Ishikawa (cell line): ENCODE measurements around the gene XRCC4.

Source experiments
- CEBPB ChIP-seq: IDR thresholded peaks from 2 replicates; pipeline ENCODE4 v1.6.1; 2012
- CREB1 ChIP-seq: IDR thresholded peaks from 2 replicates; pipeline ENCODE4 v1.6.1; 2012; ENCODE audit warnings: low read depth
- EGR1 ChIP-seq: IDR thresholded peaks from 2 replicates; pipeline ENCODE4 v1.6.1; 2012
- EP300 ChIP-seq: IDR thresholded peaks from 2 replicates; pipeline ENCODE4 v1.6.1; 2012; ENCODE audit warnings: borderline replicate concordance
- FOXM1 ChIP-seq: IDR thresholded peaks from 2 replicates; pipeline ENCODE4 v1.6.1; 2012; ENCODE audit warnings: low read depth, borderline replicate concordance
- NFIC ChIP-seq: IDR thresholded peaks from 2 replicates; pipeline ENCODE4 v1.6.1; 2012
- RAD21 ChIP-seq: IDR thresholded peaks from 2 replicates; pipeline ENCODE4 v1.6.1; 2012; ENCODE audit warnings: low read depth
- TAF1 ChIP-seq: IDR thresholded peaks from 2 replicates; pipeline ENCODE4 v1.6.1; 2012; ENCODE audit warnings: low read depth, mild to moderate bottlenecking
- TCF12 ChIP-seq: IDR thresholded peaks from 2 replicates; pipeline ENCODE4 v1.6.1; 2012; ENCODE audit warnings: low read depth
- TEAD4 ChIP-seq: IDR thresholded peaks from 2 replicates; pipeline ENCODE4 v1.6.1; 2012
- YY1 ChIP-seq: IDR thresholded peaks from 2 replicates; pipeline ENCODE4 v1.6.1; 2012; ENCODE audit warnings: low read depth
- ZBTB7A ChIP-seq: IDR thresholded peaks from 2 replicates; pipeline ENCODE4 v1.6.1; 2012; ENCODE audit warnings: low read depth
- TF ChIP-seq, protein P1 (sequence below): IDR thresholded peaks from 2 replicates; pipeline ENCODE4 v1.6.1; 2012
- TF ChIP-seq, protein P2 (sequence below): IDR thresholded peaks from 2 replicates; pipeline ENCODE4 v1.6.1; 2012
- TF ChIP-seq, protein P3 (sequence below): IDR thresholded peaks from 2 replicates; pipeline ENCODE4 v1.6.1; 2012; ENCODE audit warnings: low read depth, mild to moderate bottlenecking

The XRCC4 gene

DNA sequence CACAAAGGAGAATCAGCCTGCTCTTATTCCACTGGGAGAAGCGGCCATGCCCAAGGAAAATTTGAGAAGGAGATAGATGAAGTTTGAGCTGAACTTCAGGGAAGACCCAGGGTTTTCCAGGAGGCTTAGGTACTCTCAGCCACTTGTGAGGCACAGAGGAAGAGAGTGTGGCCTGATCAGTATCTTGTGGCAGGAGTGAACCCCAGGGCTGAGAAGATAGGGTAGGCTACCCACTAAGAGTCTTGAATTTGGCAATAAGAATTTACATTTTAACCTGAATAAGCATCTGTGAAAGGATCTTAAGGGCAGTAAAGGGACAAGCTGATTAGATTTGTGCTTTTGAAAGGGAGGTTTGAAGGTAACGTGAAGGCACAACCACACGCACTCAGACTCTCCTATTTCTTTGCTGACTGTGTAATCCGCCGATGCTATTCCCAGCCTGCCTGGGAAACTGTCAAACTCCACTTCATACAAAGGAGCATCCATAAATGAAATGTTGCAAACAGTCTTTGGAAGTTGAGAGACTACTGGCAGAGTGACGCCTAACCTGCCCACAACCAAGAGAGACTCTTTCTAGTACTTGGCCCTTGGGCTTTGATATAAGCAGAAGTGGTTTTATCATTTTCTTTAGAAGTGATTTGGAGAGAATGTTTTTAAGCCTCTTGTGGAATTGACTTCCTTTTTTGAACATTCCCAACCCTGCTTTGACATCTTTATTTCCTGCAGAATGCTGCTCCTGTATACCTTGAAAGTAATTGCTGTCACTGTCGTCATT, 286.0 kb downstream of the XRCC4 start:
- TF ChIP-seq, protein P1, sequence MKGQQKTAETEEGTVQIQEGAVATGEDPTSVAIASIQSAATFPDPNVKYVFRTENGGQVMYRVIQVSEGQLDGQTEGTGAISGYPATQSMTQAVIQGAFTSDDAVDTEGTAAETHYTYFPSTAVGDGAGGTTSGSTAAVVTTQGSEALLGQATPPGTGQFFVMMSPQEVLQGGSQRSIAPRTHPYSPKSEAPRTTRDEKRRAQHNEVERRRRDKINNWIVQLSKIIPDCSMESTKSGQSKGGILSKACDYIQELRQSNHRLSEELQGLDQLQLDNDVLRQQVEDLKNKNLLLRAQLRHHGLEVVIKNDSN = no peak
- TF ChIP-seq TEAD4 (no peak), FOXM1 (no peak), RAD21 (no peak), TCF12 (no peak), EGR1 (no peak), CREB1 (no peak), ZBTB7A (no peak), YY1 (no peak)

DNA sequence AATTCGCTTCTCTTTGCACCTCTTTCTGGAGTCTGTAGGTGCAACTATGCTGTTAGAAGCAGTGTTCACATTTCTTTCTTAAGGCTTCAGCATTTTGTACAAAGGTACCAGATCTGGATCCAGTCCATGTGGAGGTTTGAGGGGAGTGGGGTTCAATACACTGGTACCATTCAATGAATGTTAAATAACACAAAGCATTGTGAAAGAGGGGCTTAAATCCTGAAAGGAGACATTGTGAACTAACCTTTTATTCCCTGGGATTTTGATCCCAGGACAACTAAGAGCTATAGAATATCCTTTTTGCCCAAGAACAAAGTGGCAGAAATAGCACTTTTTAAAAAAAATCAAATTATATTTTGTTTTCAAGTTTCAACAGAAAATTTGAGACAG, 286.5 kb downstream of the XRCC4 start:
- TF ChIP-seq, protein P1 = no peak
- TF ChIP-seq FOXM1 = no peak
- no peak for TF ChIP-seq CREB1
- no peak for TF ChIP-seq TEAD4
- no peak for TF ChIP-seq TAF1
- TF ChIP-seq ZBTB7A = no peak
- TF ChIP-seq RAD21 = no peak
- TF ChIP-seq YY1 = no peak
- no peak for TF ChIP-seq NFIC
- no peak for TF ChIP-seq EP300
- no peak for TF ChIP-seq CEBPB
- no peak for TF ChIP-seq TCF12
- TF ChIP-seq, protein P2, sequence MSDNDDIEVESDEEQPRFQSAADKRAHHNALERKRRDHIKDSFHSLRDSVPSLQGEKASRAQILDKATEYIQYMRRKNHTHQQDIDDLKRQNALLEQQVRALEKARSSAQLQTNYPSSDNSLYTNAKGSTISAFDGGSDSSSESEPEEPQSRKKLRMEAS = no peak
- TF ChIP-seq EGR1 = no peak
- TF ChIP-seq, protein P3, sequence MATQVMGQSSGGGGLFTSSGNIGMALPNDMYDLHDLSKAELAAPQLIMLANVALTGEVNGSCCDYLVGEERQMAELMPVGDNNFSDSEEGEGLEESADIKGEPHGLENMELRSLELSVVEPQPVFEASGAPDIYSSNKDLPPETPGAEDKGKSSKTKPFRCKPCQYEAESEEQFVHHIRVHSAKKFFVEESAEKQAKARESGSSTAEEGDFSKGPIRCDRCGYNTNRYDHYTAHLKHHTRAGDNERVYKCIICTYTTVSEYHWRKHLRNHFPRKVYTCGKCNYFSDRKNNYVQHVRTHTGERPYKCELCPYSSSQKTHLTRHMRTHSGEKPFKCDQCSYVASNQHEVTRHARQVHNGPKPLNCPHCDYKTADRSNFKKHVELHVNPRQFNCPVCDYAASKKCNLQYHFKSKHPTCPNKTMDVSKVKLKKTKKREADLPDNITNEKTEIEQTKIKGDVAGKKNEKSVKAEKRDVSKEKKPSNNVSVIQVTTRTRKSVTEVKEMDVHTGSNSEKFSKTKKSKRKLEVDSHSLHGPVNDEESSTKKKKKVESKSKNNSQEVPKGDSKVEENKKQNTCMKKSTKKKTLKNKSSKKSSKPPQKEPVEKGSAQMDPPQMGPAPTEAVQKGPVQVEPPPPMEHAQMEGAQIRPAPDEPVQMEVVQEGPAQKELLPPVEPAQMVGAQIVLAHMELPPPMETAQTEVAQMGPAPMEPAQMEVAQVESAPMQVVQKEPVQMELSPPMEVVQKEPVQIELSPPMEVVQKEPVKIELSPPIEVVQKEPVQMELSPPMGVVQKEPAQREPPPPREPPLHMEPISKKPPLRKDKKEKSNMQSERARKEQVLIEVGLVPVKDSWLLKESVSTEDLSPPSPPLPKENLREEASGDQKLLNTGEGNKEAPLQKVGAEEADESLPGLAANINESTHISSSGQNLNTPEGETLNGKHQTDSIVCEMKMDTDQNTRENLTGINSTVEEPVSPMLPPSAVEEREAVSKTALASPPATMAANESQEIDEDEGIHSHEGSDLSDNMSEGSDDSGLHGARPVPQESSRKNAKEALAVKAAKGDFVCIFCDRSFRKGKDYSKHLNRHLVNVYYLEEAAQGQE = no peak

DNA sequence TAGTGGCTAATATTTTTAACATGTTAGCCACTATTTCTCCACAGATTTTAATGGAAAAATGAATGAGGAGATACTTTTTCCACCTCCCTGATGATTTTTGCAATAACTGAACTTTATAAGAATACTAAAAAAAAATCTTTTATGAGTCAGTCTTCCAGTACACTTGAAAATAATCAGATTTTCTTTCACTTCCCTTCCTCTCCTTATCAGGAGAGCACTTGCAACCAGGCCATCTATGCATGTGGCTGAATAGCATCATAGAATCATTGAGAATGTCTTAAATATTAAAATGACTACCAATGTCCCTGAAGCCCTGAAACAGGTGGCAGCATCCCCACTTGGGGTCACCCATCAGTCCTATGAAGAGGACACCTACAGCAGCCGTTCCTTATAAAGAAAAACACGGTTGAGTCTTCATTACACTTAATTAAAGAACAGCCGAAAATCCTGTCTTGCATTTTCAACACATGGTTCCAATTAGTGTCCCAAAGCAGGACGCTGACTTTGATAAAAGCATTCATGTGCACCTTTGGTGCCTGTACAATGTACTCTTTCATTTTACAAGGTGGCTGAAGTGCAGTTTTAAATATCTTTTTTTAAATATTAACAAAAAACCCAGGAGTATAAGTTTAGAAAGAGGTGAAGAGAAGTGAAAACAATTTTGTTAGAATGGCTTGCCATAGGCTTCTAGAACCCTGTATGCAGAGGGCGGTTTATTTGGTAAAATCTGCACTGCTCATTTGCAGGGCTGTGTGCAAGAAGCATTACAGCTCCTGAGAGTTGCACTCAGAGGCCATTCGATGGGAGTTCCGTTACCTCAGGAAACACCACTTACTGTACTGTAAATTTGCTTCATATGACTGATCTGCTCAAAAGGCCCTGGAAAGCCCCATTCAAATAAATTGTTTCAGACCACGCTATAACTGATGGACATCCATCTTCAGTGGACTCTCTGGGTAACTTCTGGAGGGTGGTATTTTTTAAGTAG, 287.3 kb downstream of the XRCC4 start:
- TF ChIP-seq TCF12 = no peak
- TF ChIP-seq CEBPB = no peak
- no peak for TF ChIP-seq TAF1
- TF ChIP-seq ZBTB7A = no peak
- TF ChIP-seq TEAD4 = no peak
- TF ChIP-seq, protein P2 = no peak
- no peak for TF ChIP-seq FOXM1
- TF ChIP-seq, protein P1 = no peak
- TF ChIP-seq YY1 = no peak

DNA sequence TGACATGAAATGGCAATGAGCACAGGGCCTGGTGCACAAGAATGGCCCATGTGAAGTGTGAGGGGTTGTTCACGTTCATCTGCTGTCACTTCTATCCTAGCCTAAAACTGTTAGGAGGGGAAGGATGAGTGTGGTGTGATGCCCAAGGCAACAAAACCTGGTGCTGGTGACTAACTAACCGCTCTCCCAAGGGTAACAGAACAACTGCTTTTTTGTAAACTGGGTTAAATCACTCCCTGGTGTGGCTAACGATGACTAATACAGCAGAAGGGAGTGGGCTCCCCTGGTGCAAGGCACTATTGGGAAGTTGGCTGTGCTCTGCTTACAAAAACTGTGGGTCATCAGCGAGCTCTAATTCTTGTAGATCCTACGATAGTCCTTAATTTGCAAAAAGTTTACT, 291.0 kb downstream of the XRCC4 start:
- TF ChIP-seq TAF1 (no peak), TEAD4 (no peak), NFIC (no peak), CREB1 (no peak), ZBTB7A (no peak), TCF12 (no peak), FOXM1 (no peak), EP300 (no peak), EGR1 (no peak), YY1 (no peak), CEBPB (no peak), RAD21 (no peak)
- TF ChIP-seq, protein P2 = no peak
- TF ChIP-seq, protein P1 = no peak
- TF ChIP-seq, protein P3 = no peak
